HUDEP-2 (cell line): ENCODE measurements around the gene MAD2L1.
A peak's percentile ranks its signal among the peaks of the same experiment; 100 is the strongest.

Source experiments
- DNase-seq, 76 experiments: peaks; one replicate each; lab custom pipeline; 2025; ENCODE audit not compliant: unreplicated experiment in 76 of 76; lab: John Stamatoyannopoulos, UW

The MAD2L1 gene

GRCh38 chr4:120062663-120063195, 3.9 kb downstream of the MAD2L1 start:
- no peak for DNase-seq

GRCh38 chr4:120059036-120059435, 7.6 kb downstream of the MAD2L1 start:
- DNase-seq = no peak

DNA sequence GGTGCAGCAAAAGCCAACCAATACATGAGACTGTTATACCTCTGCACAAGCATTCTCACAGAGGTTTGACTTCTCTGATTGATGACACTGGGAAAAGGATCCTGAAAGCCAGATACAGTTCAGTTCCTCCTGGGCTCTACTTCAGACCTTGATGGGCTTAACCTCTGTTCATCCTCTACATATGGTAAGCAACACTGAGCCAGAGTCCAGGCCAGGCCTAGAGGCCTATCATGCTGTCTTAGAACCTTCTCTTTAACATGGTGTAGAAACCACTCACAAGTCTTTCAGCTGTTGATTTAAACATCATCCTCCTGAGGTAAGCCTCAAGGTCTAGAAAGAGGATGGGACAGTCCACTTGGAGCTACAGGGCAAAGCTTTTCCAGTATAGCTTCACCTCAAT, 9.2 kb downstream of the MAD2L1 start:
- DNase-seq = no peak

DNA sequence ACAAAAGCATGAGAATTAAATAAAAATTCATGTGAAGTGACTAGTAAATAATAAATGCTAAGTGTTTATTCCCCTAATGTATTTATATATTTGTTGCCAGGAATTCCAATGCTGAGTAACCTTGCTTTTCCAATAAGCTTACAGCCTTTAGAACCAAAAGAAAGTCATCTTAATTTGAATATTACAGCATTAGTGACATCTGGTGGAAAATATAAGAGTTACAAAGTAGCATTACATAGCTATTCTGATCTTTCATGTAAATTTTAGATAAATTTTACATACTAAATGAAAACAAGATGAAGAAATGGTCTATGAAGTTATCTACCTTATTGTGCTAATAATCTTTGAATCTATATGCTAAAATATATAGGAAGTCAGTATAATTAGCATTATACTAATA, 10.4 kb downstream of the MAD2L1 start:
- DNase-seq = no peak

DNA sequence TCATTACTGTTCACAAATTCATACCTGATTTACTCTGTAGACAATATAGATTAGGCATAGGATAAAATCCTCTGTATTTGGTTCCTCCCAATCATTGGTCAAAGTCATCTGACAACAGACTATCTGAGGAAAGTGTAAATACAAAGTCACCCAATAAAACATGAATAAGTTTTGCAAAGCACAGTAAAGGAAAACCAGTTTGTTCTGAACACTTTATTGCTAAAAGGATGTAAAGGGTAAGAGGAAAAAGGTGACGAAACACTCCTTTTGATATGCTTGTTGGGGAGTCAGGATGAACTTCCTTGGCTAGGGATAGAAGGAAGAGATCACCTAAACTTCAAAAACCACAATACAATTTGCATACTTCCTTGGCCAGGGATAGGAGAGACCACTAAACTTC, 10.9 kb downstream of the MAD2L1 start:
- DNase-seq = no peak

DNA sequence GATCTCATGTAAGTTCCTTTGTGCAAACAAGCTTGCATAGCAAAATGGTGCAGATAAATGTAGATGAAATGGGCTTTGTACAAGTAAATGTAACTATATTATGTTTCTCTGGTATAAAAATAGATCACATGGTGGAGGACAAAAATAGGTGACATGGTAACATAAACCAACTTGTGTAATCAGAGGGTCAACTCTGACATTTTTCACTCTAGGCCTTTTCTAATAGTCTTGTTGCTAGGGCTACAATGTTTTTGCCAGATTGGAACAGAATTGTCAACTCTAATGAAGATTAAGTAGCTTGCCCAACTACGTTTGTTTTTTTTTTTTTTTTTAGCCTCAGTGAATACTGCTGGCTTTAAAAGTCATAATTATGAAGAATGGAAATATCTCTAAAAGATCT, 11.5 kb downstream of the MAD2L1 start:
- no peak for DNase-seq

DNA sequence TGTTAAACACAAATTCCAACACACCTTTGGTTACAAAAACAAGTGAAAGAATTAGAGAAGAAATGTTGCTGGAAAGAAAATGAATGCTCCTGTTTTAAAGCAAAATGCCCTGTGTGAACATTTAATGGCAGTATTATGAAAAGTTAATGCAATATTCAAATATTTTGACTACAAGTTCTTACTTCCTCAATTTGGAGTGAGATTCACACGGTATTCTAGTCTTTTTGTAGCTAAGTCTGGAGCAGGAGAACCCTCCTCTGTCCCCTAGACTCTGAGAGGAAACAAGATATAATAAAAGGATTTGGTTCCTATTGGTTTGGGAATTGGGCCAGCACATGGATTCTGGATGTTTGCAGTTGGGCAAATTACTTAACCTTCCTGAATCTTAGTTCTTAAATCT, 12.7 kb downstream of the MAD2L1 start:
- no peak for DNase-seq

- no peak for DNase-seq
These were observed 13.8 kb downstream of the MAD2L1 start for GRCh38 chr4:120052856-120053255.

- no peak for DNase-seq
These were observed 15.4 kb downstream of the MAD2L1 start for GRCh38 chr4:120051253-120051652.

DNA sequence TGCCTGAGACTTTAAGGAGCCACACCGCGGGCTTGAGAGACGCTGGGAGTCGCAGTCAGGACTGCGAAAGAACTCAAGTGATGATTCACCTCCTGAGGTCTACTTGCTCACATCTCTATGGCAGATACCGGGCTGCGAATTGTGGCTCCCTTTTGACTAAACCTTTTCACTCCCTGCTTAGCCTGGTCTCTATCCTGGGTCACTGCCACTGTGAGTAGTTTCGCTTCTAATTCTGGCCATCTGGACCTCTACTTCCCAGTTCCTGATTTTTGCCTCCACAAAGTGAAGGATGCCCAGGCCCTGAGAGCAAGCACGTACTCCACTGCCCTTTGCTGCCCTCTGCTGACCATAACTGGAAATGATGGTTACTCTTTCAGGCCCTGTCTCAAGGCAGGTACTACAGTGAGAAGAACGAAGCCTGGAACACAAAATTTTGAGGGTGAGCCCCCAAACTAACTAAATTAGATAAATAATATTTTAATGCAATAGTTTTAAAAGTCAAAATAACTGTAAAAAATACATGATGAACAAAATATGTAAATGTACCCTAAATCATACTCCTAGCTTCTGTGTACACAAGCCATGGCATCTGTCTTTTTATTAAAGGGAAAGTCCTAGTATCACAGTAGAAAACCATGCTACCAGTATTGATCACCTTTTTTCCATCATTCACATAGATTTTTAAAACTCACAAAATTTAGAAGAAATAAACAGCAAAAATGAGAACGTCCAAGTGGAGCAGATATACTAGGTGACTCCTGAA, 16.7 kb downstream of the MAD2L1 start:
- DNase-seq = peak in 61 of 76 experiments; percentile 2 to 80 (median 41)

DNA sequence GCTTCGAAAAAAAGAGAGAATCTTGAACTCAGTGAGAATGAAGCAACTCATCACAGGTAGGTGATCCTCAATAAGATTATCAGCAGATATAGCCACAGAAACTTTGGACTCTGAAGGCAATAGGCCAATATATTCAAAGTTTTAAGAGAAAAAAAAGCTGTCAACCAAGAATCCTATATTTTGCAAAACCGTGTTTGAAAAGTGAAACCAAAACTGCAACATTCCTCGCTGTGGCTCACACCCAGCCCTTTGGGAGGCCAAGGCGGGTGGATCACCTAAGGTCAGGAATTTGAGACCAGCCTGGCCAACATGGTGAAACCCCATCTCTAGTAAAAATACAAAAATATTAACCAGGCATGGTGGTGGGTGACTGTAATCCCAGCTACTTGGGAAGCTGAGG, 22.8 kb downstream of the MAD2L1 start:
- no peak for DNase-seq

- DNase-seq = no peak
These were observed 29.2 kb downstream of the MAD2L1 start for GRCh38 chr4:120037411-120037810.

GRCh38 chr4:120034913-120035312, 31.7 kb downstream of the MAD2L1 start:
- no peak for DNase-seq

DNA sequence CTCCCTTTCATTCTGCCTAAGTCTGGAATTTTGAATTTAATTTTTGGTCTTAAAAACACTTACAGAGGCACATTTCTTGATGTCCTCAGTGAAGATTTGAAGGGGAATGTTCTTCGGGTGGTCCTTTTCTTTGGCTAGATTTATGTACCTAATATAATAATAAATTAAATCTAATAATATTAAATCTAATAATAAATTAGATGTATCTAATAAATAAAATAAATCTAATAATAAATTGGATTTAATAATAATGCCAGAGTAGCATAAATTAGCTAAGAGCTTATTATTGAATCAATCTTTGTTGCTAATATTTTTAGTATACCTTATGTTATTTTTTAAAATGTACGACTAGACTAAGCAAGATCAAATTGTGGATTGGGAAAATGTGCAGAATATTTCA, 39.8 kb downstream of the MAD2L1 start:
- no peak for DNase-seq

GRCh38 chr4:120025516-120025915, 41.1 kb downstream of the MAD2L1 start:
- no peak for DNase-seq

GRCh38 chr4:120018786-120019185, 47.9 kb downstream of the MAD2L1 start:
- no peak for DNase-seq

- DNase-seq = no peak
These were observed 48.5 kb downstream of the MAD2L1 start for GRCh38 chr4:120017939-120018692.

GRCh38 chr4:120011725-120012124, 54.9 kb downstream of the MAD2L1 start:
- no peak for DNase-seq

GRCh38 chr4:120010646-120011045, 56.0 kb downstream of the MAD2L1 start:
- DNase-seq = no peak

DNA sequence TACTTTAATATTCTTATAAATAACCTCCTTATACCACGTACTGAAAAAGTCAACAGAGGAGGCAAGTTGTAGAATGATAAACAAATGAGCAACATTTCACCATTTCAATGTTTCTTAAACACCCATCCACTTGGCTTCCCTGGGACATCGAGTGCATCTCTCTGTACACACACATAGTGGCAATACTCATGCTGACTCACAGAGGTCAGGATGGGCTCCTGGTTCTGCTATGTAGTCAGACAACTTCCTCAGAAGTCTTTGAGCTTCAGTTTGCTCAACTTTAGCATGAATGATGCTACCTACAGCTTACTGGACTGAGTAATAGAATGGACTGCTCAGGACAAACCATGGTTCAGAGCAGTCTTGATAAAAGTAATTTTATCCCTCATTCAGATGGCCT, 56.9 kb downstream of the MAD2L1 start:
- no peak for DNase-seq

DNA sequence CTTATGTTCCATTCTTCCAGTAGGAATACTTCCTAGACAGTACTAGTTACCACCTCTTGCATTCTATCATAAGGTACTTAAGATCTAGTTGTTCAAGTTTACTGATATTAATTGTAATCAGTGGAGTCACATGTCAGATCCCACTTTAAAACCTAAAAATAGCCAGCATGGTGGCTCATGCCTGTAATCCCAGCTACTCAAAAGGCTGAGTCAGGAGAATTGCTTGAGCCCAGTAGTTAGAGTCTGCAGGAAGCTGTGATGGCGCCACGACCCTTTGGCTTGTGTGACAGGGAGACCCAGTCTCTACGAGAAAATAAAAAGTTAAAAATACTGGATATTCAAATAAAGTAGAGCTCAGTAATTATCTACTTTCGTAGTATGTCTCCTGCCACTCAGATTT, 57.7 kb downstream of the MAD2L1 start:
- DNase-seq = no peak

DNA sequence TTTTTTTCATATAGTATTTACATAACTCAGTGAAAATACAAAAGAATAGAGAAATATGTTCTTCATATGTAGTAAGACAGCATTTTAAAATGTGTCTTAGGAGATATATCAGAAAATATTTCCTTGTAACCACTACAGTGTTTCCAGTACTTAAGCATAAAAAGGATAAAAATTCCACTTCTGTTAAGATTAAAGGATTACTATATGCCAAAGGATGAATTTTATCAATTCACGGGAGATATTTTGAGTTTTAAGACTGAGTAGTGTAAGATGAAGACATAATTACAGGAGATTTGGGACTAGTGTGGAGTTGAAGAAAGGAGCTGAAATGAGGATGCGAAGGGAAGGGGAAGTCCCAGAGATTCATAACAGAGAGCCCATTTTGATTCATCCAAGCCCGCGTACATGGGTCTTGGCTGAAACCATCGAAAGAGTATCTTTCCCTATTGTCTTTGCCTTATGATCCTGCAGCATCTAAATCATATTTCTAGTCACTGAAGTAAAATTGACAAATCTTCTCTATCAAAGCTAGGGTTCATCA, 58.7 kb downstream of the MAD2L1 start:
- no peak for DNase-seq
